ENCODE results near the gene HELZ2. TPM values are rescaled to one million over a fixed set of nuclear protein-coding genes. Genes with fewer than 3 reads are reported as not detected.

The HELZ2 gene
- total RNA-seq, 1 donor from 2014 or later = 48.8 TPM

GRCh38 chr20:63539092-63539430 is 35.0 kb downstream of the HELZ2 start:
- no peak overlapping the region for H3K4me3 ChIP-seq (ENCODE audit: low read depth, low read length)
- TF ChIP-seq CTCF (conservative IDR thresholded peaks at IDR 0.05; ENCODE audit: low read depth, low read length) = no peak
- no peak for DNase-seq (ENCODE audit: low read depth)

- H3K4me3 ChIP-seq (ENCODE audit: low read depth, low read length) = peak overlapping the region; percentile 46
- no peak for DNase-seq (ENCODE audit: low read depth)
- TF ChIP-seq CTCF (conservative IDR thresholded peaks at IDR 0.05; ENCODE audit: low read depth, low read length) = no peak
Observed at GRCh38 chr20:63538204-63539091, 35.6 kb downstream of the HELZ2 start.

- peak overlapping the region; percentile 46 for H3K4me3 ChIP-seq (ENCODE audit: low read depth, low read length)
- peak; percentile 79 for TF ChIP-seq CTCF (conservative IDR thresholded peaks at IDR 0.05; ENCODE audit: low read depth, low read length)
- peak; percentile 52 for DNase-seq (ENCODE audit: low read depth)
Observed at GRCh38 chr20:63537525-63538203, 36.4 kb downstream of the HELZ2 start.

- peak within 1 kb of the TSS; percentile 46 for H3K4me3 ChIP-seq (ENCODE audit: low read depth, low read length)
- no peak for DNase-seq (ENCODE audit: low read depth)
- no peak for TF ChIP-seq CTCF (conservative IDR thresholded peaks at IDR 0.05; ENCODE audit: low read depth, low read length)
Observed at GRCh38 chr20:63536997-63537524, 37.0 kb downstream of the HELZ2 start, which contains the start of gene PTK6. PTK6 (minus strand) TSS chr20:63537376; CDS start chr20:63537314, 62 bp downstream.

GRCh38 chr20:63536241-63536977 is 37.6 kb downstream of the HELZ2 start:
- no peak overlapping the region for H3K4me3 ChIP-seq (ENCODE audit: low read depth, low read length)
- no peak for DNase-seq (ENCODE audit: low read depth)
- TF ChIP-seq CTCF (conservative IDR thresholded peaks at IDR 0.05; ENCODE audit: low read depth, low read length) = no peak

GRCh38 chr20:63534831-63535651 is 39.0 kb downstream of the HELZ2 start:
- no peak for DNase-seq (ENCODE audit: low read depth)
- no peak for TF ChIP-seq CTCF (conservative IDR thresholded peaks at IDR 0.05; ENCODE audit: low read depth, low read length)
- H3K4me3 ChIP-seq (ENCODE audit: low read depth, low read length) = no peak overlapping the region
